Gastroesophageal sphincter (tissue), 4 donors: ENCODE data around the gene IRF2BP2. TPM values are rescaled to one million over a fixed set of nuclear protein-coding genes. Genes with fewer than 3 reads are reported as not detected.

Experiments used
- ATAC-seq: fragments of 150-250 bp; one replicate; pipeline ENCODE4 v1.9.1; 2016; ENCODE audit warnings: mild to moderate bottlenecking, moderate library complexity
- H3K27ac ChIP-seq, 4 donors: fragments of 200-600 bp; sonication (generic) in 3 of 4; 1 replicate in 3 of 4; 2 replicates in 1 of 4; pipeline ENCODE4 v1.5.1; 2016 to 2019
- H3K27me3 ChIP-seq: fragments of 200-600 bp; sonication (generic); one replicate; pipeline ENCODE4 v1.5.1; 2019
- H3K36me3 ChIP-seq, 2 donors: fragments of 200-600 bp; sonication (generic); one replicate each; pipeline ENCODE4 v1.5.1; 2019; ENCODE audit warnings: control low read depth in 1 of 2
- H3K4me1 ChIP-seq, 3 donors: fragments of 200-600 bp; sonication (generic); 1 replicate in 2 of 3; 2 replicates in 1 of 3; pipeline ENCODE4 v1.5.1; 2016 to 2019; ENCODE audit warnings: control low read depth in 2 of 3
- H3K4me3 ChIP-seq, 2 donors: fragments of 200-600 bp; sonication (generic); one replicate each; pipeline ENCODE4 v1.5.1; 2019; ENCODE audit warnings: mild to moderate bottlenecking in 1 of 2, moderate library complexity in 1 of 2
- H3K9me3 ChIP-seq, 3 donors: fragments of 200-600 bp; sonication (generic); one replicate each; pipeline ENCODE4 v1.5.1; 2017 to 2019; ENCODE audit warnings: control low read depth in 2 of 3
- EP300 ChIP-seq: sonication (generic); formaldehyde crosslinking; IDR thresholded peaks from one replicate; pipeline ENCODE4 v1.6.1; 2017; ENCODE audit warnings: antibody characterized with exemption, mild to moderate bottlenecking
- POLR2A ChIP-seq, 2 donors: fragments of 450-650 bp; IDR thresholded peaks; one replicate each; pipeline ENCODE4 v1.6.1; 2017; ENCODE audit warnings: antibody characterized with exemption in 2 of 2, mild to moderate bottlenecking in 2 of 2, moderate library complexity in 1 of 2
- POLR2AphosphoS5 ChIP-seq: sonication (generic); formaldehyde crosslinking; IDR thresholded peaks from one replicate; pipeline ENCODE4 v1.6.1; 2017; ENCODE audit warnings: antibody characterized with exemption
- WGBS, 2 donors: methylation state at CpG; one replicate each; pipeline ENCODE4 v1.1.5; 2018; ENCODE audit warnings: low coverage in 1 of 2; 5-methylcytosine and 5-hydroxymethylcytosine counted together
- total RNA-seq, 4 donors: library from RNA; depleted of rRNA; stranded (reverse); fragments of >200 nt; gene quantifications; one replicate each; pipeline ENCODE4 v1.1.0, GENCODE V29; 2016
- TF ChIP-seq, protein P1 (sequence below), 4 experiments: fragments of 200-600 bp in 2 of 4; fragments of 450-650 bp in 2 of 4; sonication (generic) in 1 of 4; IDR thresholded peaks; one replicate each; pipeline ENCODE4 v1.5.1; 2017 to 2019; ENCODE audit warnings: antibody characterized with exemption in 4 of 4, mild to moderate bottlenecking in 2 of 4, moderate library complexity in 2 of 4

Gene IRF2BP2
- total RNA-seq, 4 donors from 2014 or later: 70.1 to 107 (median 104) TPM

- H3K9me3 ChIP-seq: no peaks in the 10 kb centered on the region
- no peaks in the 10 kb centered on the region for H3K27me3 ChIP-seq
- no peak overlapping the region for H3K27ac ChIP-seq
- no peaks in the 10 kb centered on the region for H3K36me3 ChIP-seq
- 92% methylated on average over 2 of the region's 2 CpGs; no CpG with 5 or more reads in 1 of the 2 donors for WGBS, 2 donors
- ATAC-seq: no peak
- no peak for TF ChIP-seq EP300
- TF ChIP-seq, protein P1, sequence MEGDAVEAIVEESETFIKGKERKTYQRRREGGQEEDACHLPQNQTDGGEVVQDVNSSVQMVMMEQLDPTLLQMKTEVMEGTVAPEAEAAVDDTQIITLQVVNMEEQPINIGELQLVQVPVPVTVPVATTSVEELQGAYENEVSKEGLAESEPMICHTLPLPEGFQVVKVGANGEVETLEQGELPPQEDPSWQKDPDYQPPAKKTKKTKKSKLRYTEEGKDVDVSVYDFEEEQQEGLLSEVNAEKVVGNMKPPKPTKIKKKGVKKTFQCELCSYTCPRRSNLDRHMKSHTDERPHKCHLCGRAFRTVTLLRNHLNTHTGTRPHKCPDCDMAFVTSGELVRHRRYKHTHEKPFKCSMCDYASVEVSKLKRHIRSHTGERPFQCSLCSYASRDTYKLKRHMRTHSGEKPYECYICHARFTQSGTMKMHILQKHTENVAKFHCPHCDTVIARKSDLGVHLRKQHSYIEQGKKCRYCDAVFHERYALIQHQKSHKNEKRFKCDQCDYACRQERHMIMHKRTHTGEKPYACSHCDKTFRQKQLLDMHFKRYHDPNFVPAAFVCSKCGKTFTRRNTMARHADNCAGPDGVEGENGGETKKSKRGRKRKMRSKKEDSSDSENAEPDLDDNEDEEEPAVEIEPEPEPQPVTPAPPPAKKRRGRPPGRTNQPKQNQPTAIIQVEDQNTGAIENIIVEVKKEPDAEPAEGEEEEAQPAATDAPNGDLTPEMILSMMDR (IDR thresholded peaks at IDR 0.05): no peak
- no peak for TF ChIP-seq POLR2A (IDR thresholded peaks at IDR 0.05)
- no peak for TF ChIP-seq POLR2AphosphoS5
- H3K4me1 ChIP-seq: peaks cover under 1 to 28% (median 6%) of the 10 kb centered on the region in 3 donors
- no peak overlapping the region for H3K4me3 ChIP-seq
Observed at GRCh38 chr1:234578087-234578486, 31.9 kb downstream of the IRF2BP2 start.

GRCh38 chr1:234573711-234574299 is 36.2 kb downstream of the IRF2BP2 start:
- ATAC-seq: peak; percentile 88
- peaks cover 0 to 14% (median 3%) of the 10 kb centered on the region in 3 donors for H3K4me1 ChIP-seq
- H3K36me3 ChIP-seq: no peaks in the 10 kb centered on the region
- H3K27ac ChIP-seq: peak overlapping the region in 2 of 4 donors; percentile 12 to 53
- TF ChIP-seq EP300: no peak
- no peak for TF ChIP-seq POLR2A (IDR thresholded peaks at IDR 0.05)
- TF ChIP-seq POLR2AphosphoS5: no peak
- TF ChIP-seq, protein P1 (IDR thresholded peaks at IDR 0.05): no peak
- WGBS, 2 donors: 71% methylated on average over 1 of the region's 2 CpGs; no CpG with 5 or more reads in 1 of the 2 donors
- no peaks in the 10 kb centered on the region for H3K9me3 ChIP-seq
- no peak overlapping the region for H3K4me3 ChIP-seq
- no peaks in the 10 kb centered on the region for H3K27me3 ChIP-seq

DNA sequence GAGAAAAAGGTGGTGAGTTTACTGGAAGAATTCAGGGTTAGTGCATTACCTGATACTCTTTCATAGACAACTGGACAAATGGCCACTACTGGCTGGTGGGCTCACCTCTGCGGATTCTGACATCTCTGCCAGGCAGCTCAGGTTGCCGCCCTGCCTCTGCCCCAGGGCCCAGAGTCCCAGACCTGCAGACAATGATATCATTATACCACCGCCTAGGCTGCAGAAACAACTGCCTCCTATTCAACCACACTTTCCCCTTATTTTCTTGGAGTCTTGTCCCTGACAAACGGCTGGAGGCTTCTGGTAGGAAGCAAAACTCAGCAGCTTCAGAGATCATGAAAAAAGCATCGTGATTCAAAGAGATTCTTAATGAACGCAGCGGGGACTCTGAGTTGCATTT is 37.0 kb downstream of the IRF2BP2 start:
- Histone ChIP-seq H3K36me3 (no peaks in the 10 kb centered on the region), H3K4me1 (peaks cover 0 to 14% (median 3%) of the 10 kb centered on the region in 3 donors), H3K9me3 (no peaks in the 10 kb centered on the region), H3K27ac (no peak overlapping the region), H3K4me3 (no peak overlapping the region), H3K27me3 (no peaks in the 10 kb centered on the region)
- TF ChIP-seq EP300: no peak
- TF ChIP-seq, protein P1 (IDR thresholded peaks at IDR 0.05): no peak
- TF ChIP-seq POLR2A (IDR thresholded peaks at IDR 0.05): no peak
- no peak for TF ChIP-seq POLR2AphosphoS5
- 78% methylated on average over 7 of the region's 7 CpGs; no CpG with 5 or more reads in 1 of the 2 donors for WGBS, 2 donors
- ATAC-seq: no peak

- Histone ChIP-seq H3K36me3 (no peaks in the 10 kb centered on the region), H3K4me3 (no peak overlapping the region), H3K27ac (no peak overlapping the region), H3K4me1 (peaks cover 0 to 14% (median 3%) of the 10 kb centered on the region in 3 donors), H3K27me3 (no peaks in the 10 kb centered on the region), H3K9me3 (no peaks in the 10 kb centered on the region)
- no peak for TF ChIP-seq EP300
- WGBS, 2 donors: 81% methylated on average over 2 of the region's 2 CpGs; no CpG with 5 or more reads in 1 of the 2 donors
- ATAC-seq: no peak
Observed at GRCh38 chr1:234571702-234572101, 38.3 kb downstream of the IRF2BP2 start.

DNA sequence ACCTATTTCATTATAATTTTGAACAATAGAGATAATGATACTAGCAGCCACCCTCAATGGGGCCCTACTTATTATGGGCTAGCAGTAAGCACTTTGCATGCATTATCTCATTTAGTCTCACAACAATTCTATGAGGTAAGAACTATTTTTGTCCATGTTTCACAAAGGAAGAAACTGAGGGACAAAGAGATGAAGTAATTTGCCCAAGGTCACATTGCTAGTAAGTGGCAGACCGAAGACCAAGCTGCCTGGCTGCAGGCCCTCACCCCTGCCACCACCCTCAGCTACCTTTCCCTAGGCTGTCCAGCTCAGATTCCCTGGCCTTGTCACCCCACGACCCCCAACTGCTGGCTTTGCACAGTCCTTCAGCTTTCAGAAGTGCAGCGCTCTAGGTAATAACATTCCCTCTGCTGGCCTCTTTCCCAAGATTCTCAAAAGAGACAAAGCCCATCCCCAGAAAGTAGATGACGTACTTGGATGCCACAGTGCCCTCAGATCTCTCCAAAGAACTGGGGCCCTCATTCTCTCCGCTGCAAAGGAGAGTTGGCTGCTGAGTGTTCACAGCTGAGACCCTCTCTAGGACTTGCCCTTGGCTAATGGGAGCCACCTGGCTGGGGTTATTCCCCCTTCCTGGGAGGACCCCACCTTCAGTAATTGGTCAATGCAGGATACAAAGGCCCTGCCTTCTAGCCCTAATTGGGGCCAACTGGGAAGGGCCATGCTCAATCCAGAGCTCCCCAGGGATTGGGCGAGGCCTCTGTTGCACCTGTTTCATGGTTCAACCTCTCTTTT is 39.5 kb downstream of the IRF2BP2 start:
- no peaks in the 10 kb centered on the region for H3K36me3 ChIP-seq
- H3K9me3 ChIP-seq: no peaks in the 10 kb centered on the region
- TF ChIP-seq EP300 (no peak), POLR2AphosphoS5 (no peak), POLR2A (IDR thresholded peaks at IDR 0.05) (no peak)
- TF ChIP-seq, protein P1 (IDR thresholded peaks at IDR 0.05): no peak
- H3K4me3 ChIP-seq: no peak overlapping the region
- no peak overlapping the region for H3K27ac ChIP-seq
- no peaks in the 10 kb centered on the region for H3K27me3 ChIP-seq
- 88 to 100% methylated on average over 3 to 4 of the region's 6 CpGs for WGBS, 2 donors
- no peak for ATAC-seq
- peaks cover 0 to 14% (median 3%) of the 10 kb centered on the region in 3 donors for H3K4me1 ChIP-seq
